ENCODE data around the gene AANAT.

The AANAT gene

GRCh38 chr17:76437467-76438402, 29.7 kb upstream of the AANAT start:
- H3K9me3 ChIP-seq = no peaks in the 10 kb centered on the region
- H3K4me1 ChIP-seq (ENCODE audit: control insufficient read depth in 1 of 2, insufficient read depth in 1 of 2, low read depth in 1 of 2, low read length in 1 of 2) = peaks cover 17 to 20% of the 10 kb centered on the region in 2 experiments
- H3K36me3 ChIP-seq = no peaks in the 10 kb centered on the region
- H3K4me3 ChIP-seq (ENCODE audit: low read depth in 1 of 2, low read length in 1 of 2) = no peak overlapping the region
- no peak for TF ChIP-seq CTCF (IDR thresholded peaks at IDR 0.05)
- no peaks in the 10 kb centered on the region for H3K27me3 ChIP-seq
- no peak overlapping the region for H3K27ac ChIP-seq

GRCh38 chr17:76438906-76439305, 28.5 kb upstream of the AANAT start:
- Histone ChIP-seq H3K36me3 (no peaks in the 10 kb centered on the region), H3K4me3 (ENCODE audit: low read depth in 1 of 2, low read length in 1 of 2) (no peak overlapping the region), H3K27me3 (no peaks in the 10 kb centered on the region), H3K9me3 (no peaks in the 10 kb centered on the region), H3K4me1 (ENCODE audit: control insufficient read depth in 1 of 2, insufficient read depth in 1 of 2, low read depth in 1 of 2, low read length in 1 of 2) (peaks cover 27 to 31% of the 10 kb centered on the region in 2 experiments), H3K27ac (no peak overlapping the region)
- no peak for TF ChIP-seq CTCF (IDR thresholded peaks at IDR 0.05)

GRCh38 chr17:76439314-76439928, 28.0 kb upstream of the AANAT start:
- no peak for TF ChIP-seq CTCF (IDR thresholded peaks at IDR 0.05)
- Histone ChIP-seq H3K9me3 (no peaks in the 10 kb centered on the region), H3K4me3 (ENCODE audit: low read depth in 1 of 2, low read length in 1 of 2) (no peak overlapping the region), H3K36me3 (no peaks in the 10 kb centered on the region), H3K27me3 (no peaks in the 10 kb centered on the region), H3K4me1 (ENCODE audit: control insufficient read depth in 1 of 2, insufficient read depth in 1 of 2, low read depth in 1 of 2, low read length in 1 of 2) (peaks cover 29 to 36% of the 10 kb centered on the region in 2 experiments), H3K27ac (no peak overlapping the region)

GRCh38 chr17:76440751-76441362, 26.5 kb upstream of the AANAT start:
- H3K4me1 ChIP-seq (ENCODE audit: control insufficient read depth in 1 of 2, insufficient read depth in 1 of 2, low read depth in 1 of 2, low read length in 1 of 2) = peaks cover 29 to 36% of the 10 kb centered on the region in 2 experiments
- H3K27me3 ChIP-seq = no peaks in the 10 kb centered on the region
- H3K27ac ChIP-seq = no peak overlapping the region
- no peaks in the 10 kb centered on the region for H3K36me3 ChIP-seq
- H3K9me3 ChIP-seq = no peaks in the 10 kb centered on the region
- no peak for TF ChIP-seq CTCF (IDR thresholded peaks at IDR 0.05)
- no peak overlapping the region for H3K4me3 ChIP-seq (ENCODE audit: low read depth in 1 of 2, low read length in 1 of 2)

- TF ChIP-seq CTCF (IDR thresholded peaks at IDR 0.05) = no peak
- no peaks in the 10 kb centered on the region for H3K36me3 ChIP-seq
- no peak overlapping the region for H3K27ac ChIP-seq
- H3K4me3 ChIP-seq (ENCODE audit: low read depth in 1 of 2, low read length in 1 of 2) = no peak overlapping the region
- no peaks in the 10 kb centered on the region for H3K9me3 ChIP-seq
- peaks cover 33 to 41% of the 10 kb centered on the region in 2 experiments for H3K4me1 ChIP-seq (ENCODE audit: control insufficient read depth in 1 of 2, insufficient read depth in 1 of 2, low read depth in 1 of 2, low read length in 1 of 2)
- no peaks in the 10 kb centered on the region for H3K27me3 ChIP-seq
These were observed 25.6 kb upstream of the AANAT start for GRCh38 chr17:76441686-76442340.
